ENCODE results near the gene DOCK2. TPM values are rescaled to one million over a fixed set of nuclear protein-coding genes. Genes with fewer than 3 reads are reported as not detected.
A peak's percentile ranks its signal among the peaks of the same experiment; 100 is the strongest.

Gene DOCK2
- total and polyA plus RNA-seq, 12 donors, result 3.3 to 59.5 (median 21.0) TPM

GRCh38 chr5:169979871-169980270 is 342.8 kb downstream of the DOCK2 start:
- TF ChIP-seq CTCF (IDR thresholded peaks at IDR 0.05) (no peak), POLR2A (IDR thresholded peaks at IDR 0.05) (no peak)
- no peak for DNase-seq
- Histone ChIP-seq H3K4me1 (replicated peaks in 1 of 2) (peaks cover 0 to 7% of the 10 kb centered on the region in 2 donors), H3K36me3 (replicated peaks in 1 of 2) (no peaks in the 10 kb centered on the region), H3K4me3 (peak overlapping the region in 1 of 4 donors; percentile 28), H3K27ac (no peak overlapping the region), H3K27me3 (no peaks in the 10 kb centered on the region), H3K9me3 (replicated peaks in 1 of 3) (no peaks in the 10 kb centered on the region)
- intact Hi-C loops (cut with DNase I), result loop anchor here (5.0 kb wide), 1 partner anchor 278 kb away; no protein-coding TSS in a partner anchor
- WGBS, 4 donors, result 9 to 27% (median 21%) methylated on average over 3 of the region's 3 CpGs

- Histone ChIP-seq H3K36me3 (replicated peaks in 1 of 2) (no peaks in the 10 kb centered on the region), H3K27me3 (no peaks in the 10 kb centered on the region), H3K27ac (no peak within 1 kb of the TSS), H3K9me3 (replicated peaks in 1 of 3) (no peaks in the 10 kb centered on the region), H3K4me1 (replicated peaks in 1 of 2) (peaks cover 0 to 7% of the 10 kb centered on the region in 2 donors), H3K4me3 (peak within 1 kb of the TSS in 1 of 4 donors; percentile 28)
- peak; percentile 75 to 89 (median 82) for DNase-seq
- intact Hi-C loops (cut with DNase I), result loop anchor here (5.0 kb wide), 1 partner anchor 278 kb away; no protein-coding TSS in a partner anchor
- 18 to 21% (median 20%) methylated on average over 11 of the region's 11 CpGs for WGBS, 4 donors
- TF ChIP-seq CTCF (IDR thresholded peaks at IDR 0.05) (peak; percentile 45 to 89 (median 72)), POLR2A (IDR thresholded peaks at IDR 0.05) (no peak)
These were observed 343.5 kb downstream of the DOCK2 start, which contains the start of gene INSYN2B for GRCh38 chr5:169980418-169981053. INSYN2B (minus strand) TSS chr5:169980495; CDS start chr5:169883898, 96,597 bp downstream.

GRCh38 chr5:169988206-169988605 is 351.1 kb downstream of the DOCK2 start:
- Histone ChIP-seq H3K9me3 (replicated peaks in 1 of 3) (no peaks in the 10 kb centered on the region), H3K27me3 (no peaks in the 10 kb centered on the region), H3K4me3 (no peak overlapping the region), H3K27ac (no peak overlapping the region), H3K4me1 (replicated peaks in 1 of 2) (no peaks in the 10 kb centered on the region), H3K36me3 (replicated peaks in 1 of 2) (no peaks in the 10 kb centered on the region)
- TF ChIP-seq POLR2A (IDR thresholded peaks at IDR 0.05), result no peak
- no peak for TF ChIP-seq CTCF (IDR thresholded peaks at IDR 0.05)
- no peak for DNase-seq
- intact Hi-C loops (cut with DNase I), result no loop called here
- 85 to 89% (median 87%) methylated on average over 4 of the region's 4 CpGs for WGBS, 4 donors

GRCh38 chr5:169988947-169989346 is 351.9 kb downstream of the DOCK2 start:
- intact Hi-C loops (cut with DNase I), result no loop called here
- DNase-seq, result no peak
- TF ChIP-seq POLR2A (IDR thresholded peaks at IDR 0.05) (no peak), CTCF (IDR thresholded peaks at IDR 0.05) (no peak)

More at GRCh38 chr5:169988947-169989346, 351.9 kb downstream of the DOCK2 start:
- Histone ChIP-seq H3K36me3 (replicated peaks in 1 of 2) (no peaks in the 10 kb centered on the region), H3K9me3 (replicated peaks in 1 of 3) (no peaks in the 10 kb centered on the region), H3K4me3 (no peak overlapping the region), H3K27me3 (no peaks in the 10 kb centered on the region), H3K4me1 (replicated peaks in 1 of 2) (no peaks in the 10 kb centered on the region), H3K27ac (no peak overlapping the region)
- WGBS, 4 donors, result 86 to 94% (median 87%) methylated on average over 1 of the region's 1 CpG

Data from adrenal gland (tissue), 12 donors.